IMR-90 (cell line): Measurements from ENCODE around the gene INPPL1.

ENCODE experiments used
- CEBPB ChIP-seq: IDR thresholded peaks from 2 replicates; pipeline ENCODE4 v1.6.1; 2012; ENCODE audit warnings: low read depth, low read length, improper control_type of control experiment
- CHD1 ChIP-seq: IDR thresholded peaks from 2 replicates; pipeline ENCODE4 v1.6.1; 2012; ENCODE audit warnings: low read depth, low read length, improper control_type of control experiment
- MXI1 ChIP-seq: IDR thresholded peaks from 2 replicates; pipeline ENCODE4 v1.6.1; 2012; ENCODE audit warnings: low read depth, mild to moderate bottlenecking, low read length, moderate library complexity, borderline replicate concordance
- POLR2A ChIP-seq: IDR thresholded peaks from 2 replicates; pipeline ENCODE4 v1.6.1; 2012; ENCODE audit warnings: mild to moderate bottlenecking, low read depth, low read length
- RAD21 ChIP-seq: IDR thresholded peaks from 2 replicates; pipeline ENCODE4 v1.6.1; 2012; ENCODE audit warnings: low read length, improper control_type of control experiment
- SMC3 ChIP-seq: fragments of 150-350 bp; IDR thresholded peaks from 2 replicates; pipeline ENCODE4 v1.6.1; 2016; ENCODE audit warnings: low read depth, mild to moderate bottlenecking, antibody characterized with exemption, low read length, moderate library complexity
- USF2 ChIP-seq: fragments of 150-350 bp; IDR thresholded peaks from 2 replicates; pipeline ENCODE4 v1.6.1; 2017; ENCODE audit warnings: mild to moderate bottlenecking, antibody characterized with exemption, low read length, low read depth
- TF ChIP-seq, protein P1 (sequence below): conservative IDR thresholded peaks from 2 replicates; pipeline ENCODE4 v1.5.1; 2012; ENCODE audit warnings: mild to moderate bottlenecking, low read depth, low read length, improper control_type of control experiment

DNA sequence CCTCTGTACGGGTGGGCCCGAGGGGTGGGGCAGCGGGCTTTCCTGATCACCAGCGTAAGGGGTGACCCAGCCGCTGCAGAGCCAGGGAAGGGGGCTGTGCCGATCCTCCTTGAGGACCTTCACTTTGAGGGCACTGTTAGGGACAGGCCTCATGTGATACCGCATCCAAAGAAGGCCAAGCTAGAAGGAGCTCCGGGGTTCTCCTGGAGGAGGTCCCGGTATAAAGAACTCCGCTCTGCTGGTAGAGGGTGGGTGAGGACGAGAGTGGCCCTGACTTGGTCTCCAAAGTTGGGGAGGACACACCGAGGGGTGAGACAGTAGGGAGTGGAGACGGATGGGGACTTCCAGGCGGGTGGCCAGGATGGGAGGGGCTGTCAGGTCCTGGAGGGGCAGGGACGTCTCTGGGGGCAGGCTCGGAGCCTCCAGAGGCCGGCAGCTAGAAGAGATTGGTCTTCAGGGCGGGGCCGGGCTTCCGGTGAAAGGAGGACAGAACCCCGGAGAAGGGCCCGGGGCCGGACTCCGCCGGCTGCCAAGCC, 14.8 kb downstream of the INPPL1 start:
- TF ChIP-seq, protein P1, sequence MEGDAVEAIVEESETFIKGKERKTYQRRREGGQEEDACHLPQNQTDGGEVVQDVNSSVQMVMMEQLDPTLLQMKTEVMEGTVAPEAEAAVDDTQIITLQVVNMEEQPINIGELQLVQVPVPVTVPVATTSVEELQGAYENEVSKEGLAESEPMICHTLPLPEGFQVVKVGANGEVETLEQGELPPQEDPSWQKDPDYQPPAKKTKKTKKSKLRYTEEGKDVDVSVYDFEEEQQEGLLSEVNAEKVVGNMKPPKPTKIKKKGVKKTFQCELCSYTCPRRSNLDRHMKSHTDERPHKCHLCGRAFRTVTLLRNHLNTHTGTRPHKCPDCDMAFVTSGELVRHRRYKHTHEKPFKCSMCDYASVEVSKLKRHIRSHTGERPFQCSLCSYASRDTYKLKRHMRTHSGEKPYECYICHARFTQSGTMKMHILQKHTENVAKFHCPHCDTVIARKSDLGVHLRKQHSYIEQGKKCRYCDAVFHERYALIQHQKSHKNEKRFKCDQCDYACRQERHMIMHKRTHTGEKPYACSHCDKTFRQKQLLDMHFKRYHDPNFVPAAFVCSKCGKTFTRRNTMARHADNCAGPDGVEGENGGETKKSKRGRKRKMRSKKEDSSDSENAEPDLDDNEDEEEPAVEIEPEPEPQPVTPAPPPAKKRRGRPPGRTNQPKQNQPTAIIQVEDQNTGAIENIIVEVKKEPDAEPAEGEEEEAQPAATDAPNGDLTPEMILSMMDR, result no peak
- TF ChIP-seq POLR2A (no peak), CEBPB (no peak), USF2 (no peak), SMC3 (no peak), MXI1 (no peak), RAD21 (no peak), CHD1 (no peak)
